IPS-18c (cell line): ENCODE results near the gene OPN5.

Experiments used
- H3K4me3 ChIP-seq: 2 replicates; pipeline ENCODE4 v1.7.0; 2013; ENCODE audit warnings: low read depth, mild to moderate bottlenecking, low read length, moderate library complexity; ENCODE audit not compliant: insufficient read depth
- H3K9me3 ChIP-seq: one replicate; pipeline ENCODE4 v1.6.1; 2013; ENCODE audit warnings: mild to moderate bottlenecking, low read length, moderate library complexity; ENCODE audit not compliant: control insufficient read depth, insufficient read depth

The OPN5 gene

GRCh38 chr6:47836046-47836445, 54.2 kb downstream of the OPN5 start:
- no peaks in the 10 kb centered on the region for H3K9me3 ChIP-seq
- H3K4me3 ChIP-seq: no peak overlapping the region

DNA sequence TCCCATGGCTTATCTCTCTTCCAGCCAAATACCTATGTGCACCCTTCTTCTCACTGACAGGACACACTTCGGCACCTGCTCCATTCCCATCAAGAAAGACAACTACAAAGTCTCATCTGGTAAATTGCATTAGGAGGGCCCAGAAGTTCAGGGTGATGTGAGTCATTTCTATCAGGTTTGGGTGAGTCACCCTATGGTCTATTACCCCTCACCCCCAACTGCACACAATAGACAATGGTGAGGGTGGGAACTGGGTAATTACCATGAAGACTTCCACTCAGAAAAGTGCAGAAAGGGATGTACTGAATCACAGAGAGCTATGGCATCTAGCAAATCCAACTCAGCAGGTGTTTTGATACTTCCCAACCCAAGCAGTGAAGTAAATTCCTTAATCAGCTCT, 54.8 kb downstream of the OPN5 start:
- Histone ChIP-seq H3K9me3 (no peaks in the 10 kb centered on the region), H3K4me3 (no peak overlapping the region)

- no peaks in the 10 kb centered on the region for H3K9me3 ChIP-seq
These were observed 57.8 kb downstream of the OPN5 start for GRCh38 chr6:47839645-47840044.

GRCh38 chr6:47844881-47845280, 63.0 kb downstream of the OPN5 start:
- Histone ChIP-seq H3K9me3 (no peaks in the 10 kb centered on the region), H3K4me3 (no peak overlapping the region)

More at GRCh38 chr6:47839645-47840044, 57.8 kb downstream of the OPN5 start:
- no peak overlapping the region for H3K4me3 ChIP-seq

GRCh38 chr6:47846752-47847151, 64.9 kb downstream of the OPN5 start:
- Histone ChIP-seq H3K4me3 (no peak overlapping the region), H3K9me3 (no peaks in the 10 kb centered on the region)

DNA sequence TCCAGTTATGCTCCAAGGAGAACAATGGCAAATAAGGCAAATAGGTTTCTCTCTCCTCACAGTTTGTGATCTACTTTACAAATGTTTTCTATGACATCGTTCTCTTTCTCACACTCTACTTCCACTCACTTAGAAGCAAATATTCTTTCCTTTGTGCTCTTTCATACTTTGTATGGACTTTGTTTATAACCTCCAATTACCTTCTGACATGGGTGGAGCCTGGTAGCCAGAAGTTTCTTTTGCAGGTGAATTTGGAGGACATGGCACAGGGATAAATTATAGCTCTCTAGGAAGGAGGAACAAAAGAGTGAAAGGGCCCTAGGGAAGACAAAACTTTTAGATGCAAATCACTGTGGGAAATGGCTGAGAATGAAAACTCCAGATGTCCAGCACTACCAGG, 69.3 kb downstream of the OPN5 start:
- no peak overlapping the region for H3K4me3 ChIP-seq
- H3K9me3 ChIP-seq: no peaks in the 10 kb centered on the region

DNA sequence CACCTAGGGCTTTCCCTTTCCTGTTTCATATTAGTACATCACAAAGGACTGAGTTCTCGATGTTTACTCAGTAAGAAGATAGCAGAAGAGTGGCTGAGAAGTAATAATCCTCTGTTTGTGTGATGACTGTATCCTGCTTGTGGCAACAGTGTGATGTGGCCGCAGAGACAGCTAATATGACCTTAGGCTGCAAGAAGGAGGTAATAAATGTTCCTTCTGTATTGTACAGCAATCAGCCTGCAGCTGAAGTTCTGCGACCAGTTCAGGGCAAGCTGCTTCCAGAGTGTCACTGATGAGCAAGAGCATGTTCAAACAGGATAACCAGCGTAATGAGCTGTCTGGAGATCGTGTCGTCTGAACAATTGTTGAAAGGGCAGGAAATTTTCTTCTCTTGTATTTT, 70.9 kb downstream of the OPN5 start:
- Histone ChIP-seq H3K4me3 (no peak overlapping the region), H3K9me3 (no peaks in the 10 kb centered on the region)

DNA sequence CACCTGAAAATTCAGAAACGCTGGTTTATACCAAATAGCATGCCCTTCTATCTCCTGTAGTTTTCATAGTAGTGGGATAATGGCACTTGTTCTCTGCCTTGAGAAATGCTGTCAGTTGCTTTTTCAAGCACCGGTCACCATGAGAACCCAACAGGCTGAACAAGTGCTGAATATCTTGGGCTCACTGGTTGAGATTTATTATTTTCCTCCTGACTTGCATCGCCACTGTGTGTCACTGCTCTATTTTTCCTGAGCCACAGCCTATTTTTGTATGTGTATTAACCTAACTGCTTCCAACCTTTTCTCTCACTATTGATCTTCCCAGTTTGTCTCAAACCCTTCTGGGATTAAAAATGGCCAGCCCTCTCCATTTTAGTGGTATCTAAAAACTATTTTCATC, 71.9 kb downstream of the OPN5 start:
- no peak overlapping the region for H3K4me3 ChIP-seq

GRCh38 chr6:47854971-47855370, 73.1 kb downstream of the OPN5 start:
- no peaks in the 10 kb centered on the region for H3K9me3 ChIP-seq
- no peak overlapping the region for H3K4me3 ChIP-seq

More for the DNA sequence above, 71.9 kb downstream of the OPN5 start:
- H3K9me3 ChIP-seq: no peaks in the 10 kb centered on the region

DNA sequence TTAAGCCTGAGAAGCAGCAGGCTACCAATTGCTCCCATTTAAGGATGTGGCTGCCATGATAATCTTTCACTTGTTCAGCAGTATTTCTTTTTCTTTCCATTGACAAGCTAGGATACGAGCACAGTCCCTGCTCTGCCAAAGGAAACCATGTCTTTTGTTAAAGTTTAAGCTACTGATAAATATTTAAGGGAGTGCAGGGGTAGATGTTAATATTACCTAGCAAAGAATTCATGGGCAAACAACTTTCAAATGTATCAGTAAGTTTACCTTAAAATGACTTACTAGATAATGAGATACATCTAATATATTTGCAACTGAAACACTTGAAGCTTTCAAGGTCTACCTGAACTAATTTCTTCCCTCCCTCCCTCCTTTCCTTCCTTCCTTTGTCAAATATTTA, 77.3 kb downstream of the OPN5 start:
- Histone ChIP-seq H3K4me3 (no peak overlapping the region), H3K9me3 (no peaks in the 10 kb centered on the region)

GRCh38 chr6:47862731-47863130, 80.9 kb downstream of the OPN5 start:
- H3K9me3 ChIP-seq: no peaks in the 10 kb centered on the region
- no peak overlapping the region for H3K4me3 ChIP-seq

DNA sequence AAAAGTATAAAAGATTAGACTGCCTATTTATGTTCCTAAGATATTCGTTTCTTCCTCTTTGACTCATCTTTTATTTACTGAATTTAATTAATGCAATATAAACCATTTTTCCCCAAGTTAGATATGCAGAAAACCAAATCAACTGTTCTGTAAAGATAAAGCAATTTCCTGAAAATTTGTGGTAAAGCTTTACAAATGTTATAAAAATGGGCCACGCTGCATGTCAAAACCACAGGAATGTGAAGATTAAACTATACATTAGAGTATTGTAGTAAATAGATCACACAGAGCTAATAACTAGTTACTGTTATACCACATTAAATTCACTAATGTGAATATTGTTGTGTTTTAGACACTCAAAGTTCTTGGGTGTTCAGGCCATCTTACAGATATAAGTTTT, 83.4 kb downstream of the OPN5 start:
- H3K4me3 ChIP-seq: no peak overlapping the region

GRCh38 chr6:47875593-47875992, 93.8 kb downstream of the OPN5 start:
- no peak overlapping the region for H3K4me3 ChIP-seq
- H3K9me3 ChIP-seq: no peaks in the 10 kb centered on the region

More for the DNA sequence above, 83.4 kb downstream of the OPN5 start:
- H3K9me3 ChIP-seq: no peaks in the 10 kb centered on the region
